ENCODE data around the gene ORM1.
"Not testable (repeated sequence)": the region's sequence is repeated elsewhere in the genome, so short reads cannot be mapped to it uniquely, and the experiment has no call there.

Gene ORM1

DNA sequence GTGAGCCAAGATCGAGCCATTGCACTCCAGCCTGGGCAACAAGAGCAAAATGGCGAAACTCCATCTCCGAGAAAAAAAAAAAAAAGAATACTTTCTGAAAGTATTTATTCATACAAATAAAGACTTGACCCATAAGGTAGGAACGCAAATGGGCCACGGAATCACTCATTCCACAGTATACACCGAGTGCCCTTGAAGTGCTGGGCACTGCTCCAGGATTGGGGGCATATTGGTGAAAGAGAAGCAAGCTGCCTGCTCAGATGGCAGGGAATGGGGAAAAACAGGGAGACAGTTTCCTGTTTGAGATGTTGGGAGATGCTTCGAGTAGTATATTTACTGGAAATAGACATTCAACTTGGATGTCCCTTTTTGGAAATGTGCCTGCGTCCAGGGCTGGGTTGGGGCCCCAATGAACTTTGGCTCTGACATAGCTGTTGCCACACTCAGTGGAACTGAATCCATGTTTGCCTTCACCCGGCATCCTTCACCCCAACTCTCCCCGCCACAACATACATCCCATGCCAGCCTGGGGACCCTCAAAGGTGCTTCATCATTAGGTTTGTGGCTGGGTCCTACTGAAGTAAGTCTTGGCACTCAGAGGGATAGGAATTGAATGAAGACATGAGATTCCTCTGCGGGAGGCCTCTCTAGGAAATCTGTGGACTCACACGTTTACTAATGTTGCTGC, 6.2 kb downstream of the ORM1 start:
- not testable (repeated sequence) for H3K36me3 ChIP-seq (ENCODE audit: insufficient read depth, low read length); H3K27ac ChIP-seq (ENCODE audit: low read depth, low read length); H2AFZ ChIP-seq (ENCODE audit: low read length, unreplicated experiment); H3K27me3 ChIP-seq (ENCODE audit: insufficient read depth, low read length); H3K79me2 ChIP-seq (ENCODE audit: control insufficient read depth, insufficient read depth, low read length, unreplicated experiment); H3K4me3 ChIP-seq (ENCODE audit: low read depth, low read length); H3K4me1 ChIP-seq (ENCODE audit: control insufficient read depth, insufficient read depth, low read length, unreplicated experiment)

GRCh38 chr9:114329625-114330022, 6.7 kb downstream of the ORM1 start, which contains the start of gene ORM2:
Gene ORM2, plus strand, starts transcription at chr9:114329869. Its CDS starts 36 bp downstream, at chr9:114329905.
- H3K27me3 ChIP-seq (ENCODE audit: insufficient read depth, low read length); H3K36me3 ChIP-seq (ENCODE audit: insufficient read depth, low read length); H3K79me2 ChIP-seq (ENCODE audit: control insufficient read depth, insufficient read depth, low read length, unreplicated experiment); H2AFZ ChIP-seq (ENCODE audit: low read length, unreplicated experiment); H3K4me1 ChIP-seq (ENCODE audit: control insufficient read depth, insufficient read depth, low read length, unreplicated experiment); H3K27ac ChIP-seq (ENCODE audit: low read depth, low read length); H3K4me3 ChIP-seq (ENCODE audit: low read depth, low read length): not testable (repeated sequence)

GRCh38 chr9:114330636-114331035, 7.7 kb downstream of the ORM1 start:
- Histone ChIP-seq H3K36me3 (ENCODE audit: insufficient read depth, low read length) (no peaks in the 10 kb centered on the region), H3K4me3 (ENCODE audit: low read depth, low read length) (no peak overlapping the region), H3K4me1 (ENCODE audit: control insufficient read depth, insufficient read depth, low read length, unreplicated experiment) (no peaks in the 10 kb centered on the region), H3K79me2 (ENCODE audit: control insufficient read depth, insufficient read depth, low read length, unreplicated experiment) (no peaks in the 10 kb centered on the region), H3K27me3 (ENCODE audit: insufficient read depth, low read length) (no peaks in the 10 kb centered on the region), H2AFZ (ENCODE audit: low read length, unreplicated experiment) (no peak overlapping the region), H3K27ac (ENCODE audit: low read depth, low read length) (no peak overlapping the region)

GRCh38 chr9:114331229-114332195, 8.6 kb downstream of the ORM1 start:
- H3K27me3 ChIP-seq (ENCODE audit: insufficient read depth, low read length); H3K27ac ChIP-seq (ENCODE audit: low read depth, low read length); H2AFZ ChIP-seq (ENCODE audit: low read length, unreplicated experiment); H3K4me1 ChIP-seq (ENCODE audit: control insufficient read depth, insufficient read depth, low read length, unreplicated experiment); H3K36me3 ChIP-seq (ENCODE audit: insufficient read depth, low read length); H3K4me3 ChIP-seq (ENCODE audit: low read depth, low read length); H3K79me2 ChIP-seq (ENCODE audit: control insufficient read depth, insufficient read depth, low read length, unreplicated experiment): not testable (repeated sequence)

GRCh38 chr9:114332474-114333040, 9.7 kb downstream of the ORM1 start:
- H3K4me3 ChIP-seq (ENCODE audit: low read depth, low read length); H3K4me1 ChIP-seq (ENCODE audit: control insufficient read depth, insufficient read depth, low read length, unreplicated experiment); H3K36me3 ChIP-seq (ENCODE audit: insufficient read depth, low read length); H3K27me3 ChIP-seq (ENCODE audit: insufficient read depth, low read length); H3K27ac ChIP-seq (ENCODE audit: low read depth, low read length); H2AFZ ChIP-seq (ENCODE audit: low read length, unreplicated experiment); H3K79me2 ChIP-seq (ENCODE audit: control insufficient read depth, insufficient read depth, low read length, unreplicated experiment): not testable (repeated sequence)

- not testable (repeated sequence) for H3K27ac ChIP-seq (ENCODE audit: low read depth, low read length); H2AFZ ChIP-seq (ENCODE audit: low read length, unreplicated experiment); H3K4me1 ChIP-seq (ENCODE audit: control insufficient read depth, insufficient read depth, low read length, unreplicated experiment); H3K4me3 ChIP-seq (ENCODE audit: low read depth, low read length); H3K27me3 ChIP-seq (ENCODE audit: insufficient read depth, low read length); H3K36me3 ChIP-seq (ENCODE audit: insufficient read depth, low read length); H3K79me2 ChIP-seq (ENCODE audit: control insufficient read depth, insufficient read depth, low read length, unreplicated experiment)
Measured at GRCh38 chr9:114333718-114334117, 10.8 kb downstream of the ORM1 start.

- H3K4me3 ChIP-seq (ENCODE audit: low read depth, low read length) = no peak overlapping the region
- no peak overlapping the region for H2AFZ ChIP-seq (ENCODE audit: low read length, unreplicated experiment)
- no peaks in the 10 kb centered on the region for H3K79me2 ChIP-seq (ENCODE audit: control insufficient read depth, insufficient read depth, low read length, unreplicated experiment)
- no peak overlapping the region for H3K27ac ChIP-seq (ENCODE audit: low read depth, low read length)
- no peaks in the 10 kb centered on the region for H3K36me3 ChIP-seq (ENCODE audit: insufficient read depth, low read length)
- no peaks in the 10 kb centered on the region for H3K4me1 ChIP-seq (ENCODE audit: control insufficient read depth, insufficient read depth, low read length, unreplicated experiment)
- H3K27me3 ChIP-seq (ENCODE audit: insufficient read depth, low read length) = no peaks in the 10 kb centered on the region
Measured at GRCh38 chr9:114334490-114334889, 11.6 kb downstream of the ORM1 start.

DNA sequence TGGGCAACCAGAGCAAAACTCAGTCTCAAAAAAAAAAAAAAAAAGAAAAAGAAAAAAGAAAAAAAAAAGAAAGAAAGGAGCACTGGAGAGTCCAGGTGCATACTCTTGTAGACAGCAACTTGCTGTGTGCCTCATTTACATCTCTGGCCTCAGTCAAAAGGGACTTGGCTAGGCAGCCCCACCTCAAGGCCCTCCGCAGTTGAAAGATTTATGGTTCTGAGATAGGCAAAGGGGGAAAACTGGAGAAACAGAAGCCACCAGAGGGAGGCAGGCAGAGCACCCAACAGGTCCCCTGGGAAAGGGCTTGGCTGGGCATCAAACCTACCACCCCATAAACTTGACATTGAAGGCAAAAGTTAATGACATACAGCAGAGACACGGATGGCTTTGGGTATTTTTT, 12.8 kb downstream of the ORM1 start:
- Histone ChIP-seq H3K79me2 (ENCODE audit: control insufficient read depth, insufficient read depth, low read length, unreplicated experiment) (no peaks in the 10 kb centered on the region), H3K4me1 (ENCODE audit: control insufficient read depth, insufficient read depth, low read length, unreplicated experiment) (no peaks in the 10 kb centered on the region), H3K36me3 (ENCODE audit: insufficient read depth, low read length) (no peaks in the 10 kb centered on the region), H2AFZ (ENCODE audit: low read length, unreplicated experiment) (no peak overlapping the region), H3K27me3 (ENCODE audit: insufficient read depth, low read length) (no peaks in the 10 kb centered on the region), H3K27ac (ENCODE audit: low read depth, low read length) (no peak overlapping the region), H3K4me3 (ENCODE audit: low read depth, low read length) (no peak overlapping the region)

DNA sequence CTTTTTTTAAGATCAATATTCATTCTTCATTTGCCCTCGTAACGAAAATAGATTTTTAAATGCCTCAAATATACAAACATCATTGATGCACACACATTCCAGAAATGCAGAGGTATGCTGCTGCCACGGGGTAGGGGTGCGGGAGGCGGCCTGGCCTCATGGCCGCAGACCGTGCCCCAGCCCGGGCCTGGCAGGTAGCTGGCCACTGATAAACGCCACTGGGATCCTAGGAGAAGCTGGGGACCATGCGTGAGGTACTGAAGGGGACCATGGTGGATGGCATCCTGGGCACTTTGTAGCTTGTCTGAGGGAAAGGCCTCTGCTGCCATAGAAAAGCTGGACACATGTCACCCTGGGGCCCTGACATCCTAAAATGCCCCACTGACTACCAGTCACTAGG, 13.3 kb downstream of the ORM1 start:
- no peaks in the 10 kb centered on the region for H3K27me3 ChIP-seq (ENCODE audit: insufficient read depth, low read length)
- H3K27ac ChIP-seq (ENCODE audit: low read depth, low read length) = no peak overlapping the region
- H3K4me1 ChIP-seq (ENCODE audit: control insufficient read depth, insufficient read depth, low read length, unreplicated experiment) = no peaks in the 10 kb centered on the region
- no peaks in the 10 kb centered on the region for H3K36me3 ChIP-seq (ENCODE audit: insufficient read depth, low read length)
- no peak overlapping the region for H2AFZ ChIP-seq (ENCODE audit: low read length, unreplicated experiment)
- H3K4me3 ChIP-seq (ENCODE audit: low read depth, low read length) = no peak overlapping the region
- no peaks in the 10 kb centered on the region for H3K79me2 ChIP-seq (ENCODE audit: control insufficient read depth, insufficient read depth, low read length, unreplicated experiment)

- no peaks in the 10 kb centered on the region for H3K27me3 ChIP-seq (ENCODE audit: insufficient read depth, low read length)
- H3K4me1 ChIP-seq (ENCODE audit: control insufficient read depth, insufficient read depth, low read length, unreplicated experiment) = no peaks in the 10 kb centered on the region
- no peak overlapping the region for H3K4me3 ChIP-seq (ENCODE audit: low read depth, low read length)
- no peak overlapping the region for H3K27ac ChIP-seq (ENCODE audit: low read depth, low read length)
- no peak overlapping the region for H2AFZ ChIP-seq (ENCODE audit: low read length, unreplicated experiment)
- no peaks in the 10 kb centered on the region for H3K79me2 ChIP-seq (ENCODE audit: control insufficient read depth, insufficient read depth, low read length, unreplicated experiment)
- no peaks in the 10 kb centered on the region for H3K36me3 ChIP-seq (ENCODE audit: insufficient read depth, low read length)
Measured at GRCh38 chr9:114336699-114337395, 13.9 kb downstream of the ORM1 start.

Data from ACC112 (cell line).